DMS79 (cell line): Measurements from ENCODE around the gene PPP1R1C.
A peak's percentile ranks its signal among the peaks of the same experiment; 100 is the strongest.

Experiments
- DNase-seq: peaks from one replicate; lab custom pipeline; 2025; lab: John Stamatoyannopoulos, UW

The PPP1R1C gene

DNA sequence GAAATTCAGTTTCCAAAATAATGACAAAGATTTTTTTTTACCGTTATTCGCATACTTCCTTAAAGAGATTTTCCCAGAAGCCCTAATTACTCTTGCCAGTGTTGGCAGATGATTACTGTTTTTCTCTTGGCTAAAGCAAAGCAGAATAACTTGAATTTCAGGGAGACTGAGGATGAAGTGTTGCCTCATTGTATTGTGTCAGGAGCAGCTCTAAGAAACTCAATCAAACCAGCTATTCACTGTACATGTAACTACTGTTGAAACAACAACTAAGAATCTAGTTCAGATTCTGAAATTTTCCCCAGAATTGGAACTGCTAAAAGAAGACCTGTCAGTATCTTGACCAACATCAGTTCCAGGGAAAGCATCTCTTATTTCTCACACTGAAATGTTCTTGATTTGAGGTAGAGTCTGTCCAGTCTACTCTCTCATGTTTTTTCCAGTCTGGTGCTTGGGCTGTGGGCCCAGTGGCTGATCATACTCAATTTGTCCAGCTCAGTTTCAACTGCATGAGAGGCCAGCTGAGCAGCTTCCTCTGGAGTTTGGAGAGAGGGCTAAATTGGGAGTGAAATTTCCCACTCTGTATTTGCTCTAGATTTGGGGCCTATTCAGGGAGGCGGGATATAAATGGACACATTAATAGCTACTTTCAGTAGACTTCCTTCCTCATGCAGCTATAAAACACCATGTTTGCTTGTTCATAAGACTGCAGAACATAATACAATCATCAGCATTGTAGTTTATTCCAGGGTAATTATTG, 78.5 kb downstream of the PPP1R1C start:
- DNase-seq, result no peak

DNA sequence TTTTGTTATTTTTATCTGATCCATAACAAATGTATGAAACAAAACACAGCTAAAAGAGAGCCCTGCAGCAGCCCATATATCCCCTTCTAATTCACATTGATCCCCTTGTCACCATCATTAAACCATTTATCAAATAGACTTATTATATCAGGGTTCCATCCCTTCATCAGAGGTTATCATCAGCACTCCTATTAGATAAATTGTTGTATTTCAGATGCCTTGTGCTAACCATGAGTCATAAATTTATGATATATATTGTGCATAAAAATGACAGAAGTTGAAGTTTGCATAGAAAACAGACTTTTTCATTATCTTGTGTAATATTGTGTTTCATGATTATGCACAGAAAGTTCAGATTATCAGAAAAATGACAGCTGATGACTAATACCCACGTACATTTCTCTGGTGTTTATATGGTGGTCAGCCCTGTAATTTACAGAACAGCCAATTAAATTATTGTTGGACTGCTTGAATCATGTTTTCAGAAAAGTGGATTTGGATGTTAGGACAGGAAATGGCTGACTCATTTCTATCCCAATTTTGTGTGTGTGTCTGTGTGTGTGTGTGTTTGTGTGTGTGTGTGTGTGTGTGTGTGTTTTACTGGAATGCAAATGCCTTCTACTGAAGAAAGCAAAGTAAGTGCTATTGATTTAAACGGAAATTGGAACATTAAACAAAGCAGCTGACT, 80.9 kb downstream of the PPP1R1C start:
- no peak for DNase-seq

DNA sequence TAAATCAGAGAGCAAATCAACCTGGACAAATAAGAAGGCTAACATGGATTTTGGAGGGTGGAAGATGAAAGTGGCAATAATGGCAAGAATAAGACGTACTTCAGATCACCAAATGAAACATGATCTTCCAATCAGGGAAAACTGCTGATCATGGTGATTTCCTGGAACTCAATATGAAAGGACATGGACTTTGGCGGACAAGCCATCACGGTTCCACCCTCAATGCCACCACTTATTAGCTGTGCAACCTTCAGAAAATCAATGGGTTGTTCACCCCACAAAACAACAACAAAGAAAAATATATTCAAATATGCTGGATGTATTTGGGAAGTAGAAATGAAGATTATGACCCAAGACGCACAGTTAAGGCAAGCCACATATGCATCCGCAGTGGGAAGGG, 81.7 kb downstream of the PPP1R1C start:
- DNase-seq, result no peak

DNA sequence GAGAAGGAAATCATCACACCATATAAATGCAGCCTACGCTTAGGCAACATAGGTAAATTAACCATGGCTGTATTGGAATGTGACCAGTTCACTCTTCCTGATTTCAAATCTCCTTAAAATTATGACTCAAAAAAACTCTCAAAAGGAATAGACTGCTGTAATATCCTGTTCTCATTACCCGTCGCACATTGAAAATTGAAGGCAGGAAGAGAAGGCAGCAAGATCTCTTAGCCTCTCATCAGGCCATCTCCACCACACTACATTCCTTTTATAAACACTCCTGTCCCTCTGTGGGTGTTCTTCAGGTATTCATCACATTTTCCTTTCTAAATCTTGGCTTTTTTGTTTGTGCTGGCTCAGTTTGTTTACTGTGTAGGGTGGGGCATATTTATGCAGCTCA, 83.2 kb downstream of the PPP1R1C start:
- DNase-seq, result no peak

DNA sequence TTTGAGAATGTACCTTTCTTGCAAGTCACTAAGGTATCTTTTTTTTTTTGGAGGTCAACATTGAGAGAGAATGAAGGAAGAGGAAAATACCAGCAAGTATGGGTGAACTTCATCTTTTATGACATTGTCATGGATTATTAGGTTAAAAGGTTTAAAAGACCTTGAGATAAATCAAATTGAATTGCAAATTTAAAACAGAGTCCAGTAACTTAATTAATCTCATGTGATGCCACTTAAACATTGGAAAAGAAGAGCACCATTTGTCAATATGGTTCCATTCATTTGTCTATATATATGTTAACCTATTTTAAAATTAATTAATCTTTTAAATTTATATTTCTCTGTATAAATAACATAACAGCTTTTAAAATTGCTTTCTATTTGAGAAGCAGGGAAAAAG, 83.8 kb downstream of the PPP1R1C start:
- DNase-seq, result no peak

DNA sequence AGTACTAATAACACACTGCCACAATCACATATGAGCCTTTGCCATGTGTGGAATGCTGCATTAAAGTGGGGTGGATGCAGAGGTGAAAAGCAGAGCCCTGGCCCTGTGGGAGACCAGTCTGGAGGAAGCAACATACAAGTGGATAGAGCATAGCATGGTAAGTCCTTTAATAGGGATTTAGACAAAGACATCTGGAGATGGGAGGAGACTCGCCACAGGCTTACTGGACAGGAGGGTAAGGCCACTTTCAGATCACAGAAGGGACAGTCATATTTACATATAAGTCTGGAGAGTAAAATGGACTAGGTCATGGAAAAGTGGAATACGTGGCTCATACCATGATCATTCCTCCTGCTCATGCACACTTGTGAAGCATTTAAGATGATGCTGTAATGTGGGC, 84.3 kb downstream of the PPP1R1C start:
- DNase-seq, result no peak

DNA sequence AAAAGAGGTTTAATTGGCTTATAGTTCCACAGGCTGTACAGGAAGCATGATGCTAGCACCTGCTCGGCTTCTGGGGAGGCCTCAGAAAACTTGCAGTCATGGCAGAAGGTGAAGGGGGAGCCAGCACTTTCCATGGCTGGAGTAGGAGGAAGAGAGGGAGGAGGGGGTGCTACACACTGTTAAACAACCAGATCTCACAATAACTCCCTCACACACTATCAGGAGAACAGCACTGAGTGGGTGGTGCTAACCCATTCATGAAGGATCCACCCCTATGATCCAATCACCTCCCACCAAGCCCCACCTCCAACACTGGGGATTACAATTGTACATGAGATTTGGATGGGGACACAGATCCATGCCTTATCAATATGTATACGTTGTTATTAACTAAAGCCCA, 85.1 kb downstream of the PPP1R1C start:
- no peak for DNase-seq

DNA sequence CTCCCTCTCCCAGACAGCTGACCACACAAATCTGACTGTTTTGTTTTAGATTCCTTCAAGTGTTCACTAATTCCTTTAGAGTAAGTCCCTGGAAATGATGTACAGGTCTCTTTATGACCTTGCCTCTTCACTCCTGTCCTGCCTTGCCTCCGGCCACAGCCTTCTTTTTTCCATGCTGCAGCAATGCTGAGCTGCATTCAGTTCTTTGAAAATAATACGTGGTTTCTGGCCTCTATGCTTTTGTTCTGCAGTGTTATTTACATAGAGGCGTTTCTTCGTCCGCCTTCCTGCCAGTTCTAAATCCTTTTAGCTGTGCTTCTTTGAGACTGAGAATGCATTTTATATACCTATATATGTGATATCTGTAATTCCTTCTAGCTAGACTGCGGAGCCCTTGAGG, 87.2 kb downstream of the PPP1R1C start:
- no peak for DNase-seq

DNA sequence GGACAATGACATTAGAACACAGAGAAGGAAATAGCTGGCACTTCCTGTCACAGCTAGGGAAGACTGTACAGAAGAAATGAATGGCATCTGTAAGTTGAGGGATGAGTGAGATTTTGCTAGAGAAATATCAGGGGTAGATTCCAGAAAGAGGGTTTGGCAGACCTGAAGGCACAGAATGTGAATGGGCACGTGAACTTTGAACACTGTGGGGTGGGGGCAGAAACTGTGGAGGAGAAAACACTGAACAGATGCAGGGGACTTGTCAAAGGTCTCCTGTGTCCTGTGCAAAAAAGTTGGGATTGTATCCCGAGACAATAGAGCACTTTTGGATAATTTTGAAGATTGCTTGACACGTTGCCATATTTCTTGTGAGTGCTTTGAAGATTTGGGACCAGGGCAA, 88.0 kb downstream of the PPP1R1C start:
- no peak for DNase-seq

DNA sequence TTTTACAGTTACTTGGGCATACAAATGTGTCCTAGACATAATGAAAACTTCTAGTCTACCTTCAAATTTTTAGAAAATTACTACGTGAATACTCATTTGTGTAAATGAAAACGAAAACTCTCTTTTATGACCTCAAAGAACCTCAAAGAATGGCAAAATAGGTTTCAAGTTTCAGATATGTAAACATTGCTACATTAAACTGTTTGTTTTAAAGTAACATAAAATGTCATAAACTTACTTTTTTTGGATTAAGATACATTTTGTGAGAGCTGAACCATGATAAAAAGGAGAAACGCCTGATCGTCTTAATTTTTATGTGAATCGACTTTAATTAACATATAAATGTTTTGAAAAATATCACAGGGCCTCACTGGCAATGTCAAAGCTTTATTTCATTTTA, 91.4 kb downstream of the PPP1R1C start:
- DNase-seq, result no peak

DNA sequence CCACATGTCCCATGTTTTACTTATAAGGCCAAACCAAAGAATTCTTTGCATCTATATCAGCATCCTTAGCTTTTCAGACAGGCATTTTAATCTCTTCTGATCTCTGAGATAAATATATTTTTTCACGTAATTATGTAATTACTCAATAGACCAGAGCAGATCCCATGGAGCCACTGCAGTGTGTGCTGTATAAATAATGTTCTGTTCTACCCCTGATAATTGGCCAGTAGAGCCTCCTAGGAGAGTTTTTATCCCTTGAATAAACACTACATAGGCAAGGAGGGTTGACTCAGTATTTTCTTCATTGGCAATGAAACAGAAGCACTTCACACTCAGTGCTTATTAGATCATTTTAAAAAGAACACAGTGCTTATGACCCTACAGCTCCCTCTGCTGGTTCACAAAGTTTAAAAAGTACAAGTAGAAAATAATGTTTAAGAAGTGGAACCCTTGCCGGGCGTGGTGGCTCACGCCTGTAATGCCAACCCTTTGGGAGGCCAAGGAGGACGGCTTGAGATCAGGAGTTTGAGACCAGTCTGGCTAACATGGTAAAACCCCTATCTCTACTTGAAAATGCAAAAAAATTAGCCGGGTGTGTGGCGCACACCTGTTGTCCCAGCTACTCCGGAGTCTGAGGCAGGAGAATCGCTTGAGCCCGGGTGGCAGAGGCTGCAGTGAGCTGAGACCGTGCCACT, 91.9 kb downstream of the PPP1R1C start:
- peak; percentile 91 for DNase-seq

DNA sequence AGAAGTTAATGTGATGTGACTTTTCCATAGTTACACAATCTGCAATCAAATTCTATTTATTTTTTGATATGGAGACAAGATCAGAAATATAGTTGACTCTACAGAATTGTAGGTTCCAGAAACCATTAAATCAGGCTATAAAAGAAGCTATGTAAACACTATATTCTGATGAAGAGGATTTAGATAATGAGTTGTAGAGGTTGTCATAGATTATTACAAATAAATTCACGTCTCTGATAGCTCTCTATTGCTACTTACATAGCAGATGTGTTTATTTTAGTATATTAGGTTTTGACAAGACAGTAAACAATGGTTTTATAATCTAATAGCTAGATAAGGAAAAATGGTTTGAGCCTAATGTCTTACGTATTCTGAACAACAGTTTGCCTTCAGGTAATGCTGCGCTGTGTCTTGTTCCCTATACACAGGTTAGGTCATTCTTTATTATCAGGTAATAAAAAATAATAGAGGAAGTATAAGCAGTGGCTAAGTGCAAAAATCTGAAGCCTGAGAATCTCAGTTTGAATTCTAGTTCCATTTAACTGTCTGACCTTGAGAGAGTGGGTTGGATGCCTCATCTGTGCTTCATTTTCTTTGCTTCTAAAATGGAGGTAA, 93.4 kb downstream of the PPP1R1C start:
- peak; percentile 13 for DNase-seq

DNA sequence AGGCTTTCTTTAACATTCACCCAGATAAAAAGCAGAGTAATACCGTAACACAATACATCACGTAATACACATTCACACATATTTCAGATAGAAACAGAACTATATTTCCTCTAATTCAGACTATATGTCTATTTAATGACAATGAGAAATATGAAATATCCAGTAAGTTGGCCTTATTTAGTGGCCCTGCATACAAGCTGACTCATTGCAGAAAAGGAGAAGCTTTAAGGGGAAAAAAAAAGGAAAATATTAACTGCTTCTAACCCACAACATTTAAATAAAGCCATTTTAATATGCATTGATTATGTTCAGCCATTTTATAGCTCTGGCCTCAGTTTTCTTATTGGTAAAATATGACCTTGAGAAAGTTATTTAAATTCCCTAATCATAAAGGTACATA, 94.8 kb downstream of the PPP1R1C start:
- no peak for DNase-seq

DNA sequence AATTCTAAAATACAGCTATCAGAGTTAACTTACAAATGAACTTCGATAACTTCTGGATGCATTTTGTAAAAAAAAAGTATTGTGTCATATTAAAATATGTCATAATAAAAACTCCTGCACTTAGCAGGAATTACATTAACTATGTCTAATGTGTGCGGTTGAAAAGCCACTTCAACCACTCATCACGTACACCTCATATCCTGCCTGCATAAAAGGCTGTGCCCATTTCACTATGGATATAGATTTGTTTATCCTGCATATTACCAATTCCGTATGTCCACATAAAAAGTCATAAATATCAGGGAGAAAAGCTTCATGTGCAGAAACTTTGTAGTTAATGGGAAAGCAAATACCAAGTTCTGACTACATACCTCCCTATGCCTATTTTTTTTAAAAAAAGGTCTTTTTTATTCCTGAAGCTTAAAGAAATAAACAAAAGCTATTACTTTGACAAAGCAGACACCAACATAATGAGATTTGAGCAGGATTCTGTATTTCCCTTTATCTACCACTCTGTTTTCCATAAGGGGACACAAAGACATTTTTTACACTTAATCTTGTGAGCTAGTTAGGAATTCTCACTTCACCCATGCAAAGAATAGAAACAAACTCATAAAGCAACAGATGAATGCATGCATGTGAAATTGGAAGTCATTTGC, 96.1 kb downstream of the PPP1R1C start:
- DNase-seq, result no peak

DNA sequence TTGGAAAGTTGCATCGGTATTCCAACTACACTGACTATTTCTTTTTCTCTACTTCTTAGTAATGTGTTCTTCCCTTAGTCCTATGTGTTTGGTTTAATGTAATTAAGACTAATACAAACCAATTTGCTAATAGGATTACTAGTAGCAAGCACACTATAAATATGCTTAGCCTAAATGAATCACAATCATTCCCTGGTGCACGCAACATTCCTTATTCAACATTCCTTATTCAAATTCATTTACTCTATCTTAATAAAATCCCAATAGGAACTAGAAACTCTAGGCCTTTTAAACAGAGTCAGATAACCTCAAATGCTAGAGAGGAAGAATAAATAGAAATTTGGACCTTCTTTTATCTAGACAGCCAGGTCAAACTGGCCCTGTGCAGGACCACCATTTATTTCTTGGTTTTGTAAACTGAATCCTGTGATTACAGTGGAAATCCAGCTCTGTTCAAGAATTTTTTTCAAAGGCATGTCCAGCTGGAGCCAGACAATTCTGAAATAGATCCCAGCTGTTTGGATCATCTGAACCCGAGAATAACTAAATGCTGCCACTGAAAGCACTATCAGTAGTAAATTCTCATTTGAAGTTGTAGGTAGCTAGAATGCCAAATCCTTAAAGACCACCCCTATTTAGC, 103.1 kb downstream of the PPP1R1C start:
- no peak for DNase-seq

DNA sequence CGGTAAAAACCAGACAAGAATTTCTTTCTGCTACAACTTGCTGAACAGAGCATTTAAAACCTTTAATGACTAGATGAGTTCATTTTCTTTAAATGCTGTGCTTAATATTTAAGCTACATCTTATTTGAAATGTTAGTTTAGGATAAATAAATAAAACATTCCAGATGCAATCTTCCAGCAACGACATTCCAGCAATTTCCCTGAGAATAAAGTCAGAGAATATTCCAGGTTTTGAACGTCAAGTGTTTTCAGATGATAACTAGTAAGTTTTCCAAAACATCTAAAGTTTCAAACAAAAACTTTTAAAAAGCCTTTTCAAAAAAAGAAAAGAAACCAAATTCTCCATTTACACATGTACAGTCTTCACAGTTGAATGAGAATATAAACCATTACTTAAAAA, 104.8 kb downstream of the PPP1R1C start:
- no peak for DNase-seq

DNA sequence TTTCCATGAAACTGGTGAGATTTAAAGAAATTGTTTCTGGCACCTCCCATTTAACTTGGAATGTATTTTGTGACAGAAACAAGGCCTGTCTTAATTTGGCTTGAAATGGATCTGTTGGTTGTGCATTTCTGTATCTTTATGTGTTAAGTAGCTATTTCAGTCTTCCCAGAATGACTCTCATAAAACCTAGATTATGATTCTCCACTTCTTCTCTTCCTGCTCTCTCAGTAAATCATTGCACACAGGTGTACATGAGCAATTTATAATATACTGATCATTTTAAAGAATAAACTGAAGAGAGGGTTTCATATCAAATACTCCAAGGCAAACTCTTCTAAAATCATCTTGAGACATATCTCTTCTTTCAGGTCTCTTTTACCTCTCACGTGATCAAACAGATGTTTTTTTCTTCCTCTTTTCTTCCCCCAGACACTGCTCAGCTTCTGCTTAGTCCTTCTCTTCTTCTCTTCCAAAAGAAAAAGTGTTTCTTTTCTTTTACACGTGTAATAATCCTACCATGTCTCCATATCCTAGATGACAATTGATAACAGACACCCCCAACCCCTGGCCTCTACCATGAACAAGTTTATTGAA, 112.0 kb downstream of the PPP1R1C start:
- DNase-seq, result no peak

DNA sequence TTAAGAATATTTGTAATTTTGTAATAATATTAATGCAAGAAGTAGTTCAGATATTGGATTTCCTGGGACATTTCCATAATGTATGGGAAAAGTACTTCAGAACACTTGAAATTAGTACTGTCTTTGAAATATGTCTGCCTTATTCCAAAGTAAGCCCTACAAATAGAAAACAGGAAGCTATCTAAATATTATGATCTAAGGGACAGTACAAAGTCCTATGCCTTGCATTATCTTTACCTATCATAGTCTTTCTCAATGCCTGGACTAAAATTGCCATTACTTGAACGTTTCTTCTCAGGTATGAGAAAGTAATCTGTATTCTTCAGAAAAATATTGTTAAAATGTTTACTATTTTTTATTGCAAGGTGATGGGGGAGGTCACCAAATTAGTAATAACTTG, 113.0 kb downstream of the PPP1R1C start:
- DNase-seq, result no peak

DNA sequence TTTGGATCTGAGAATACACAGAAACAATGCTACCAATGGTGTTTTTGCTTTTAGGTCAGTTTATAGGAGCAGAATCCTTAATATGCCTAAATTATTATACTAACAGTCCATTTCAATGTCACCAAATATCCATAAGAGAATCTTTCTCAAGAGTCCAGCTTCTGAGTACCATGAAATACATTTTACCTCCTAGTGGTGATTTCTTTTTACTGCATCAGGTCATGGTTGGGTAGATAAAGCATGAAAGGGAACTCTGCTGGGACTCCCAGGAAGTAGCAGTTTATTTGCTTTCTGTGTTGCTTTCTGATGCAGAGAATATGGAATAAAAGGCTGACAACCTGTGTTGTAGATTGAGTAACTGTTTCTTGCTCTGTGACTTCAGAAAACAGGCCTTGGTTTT, 115.6 kb downstream of the PPP1R1C start:
- no peak for DNase-seq

DNA sequence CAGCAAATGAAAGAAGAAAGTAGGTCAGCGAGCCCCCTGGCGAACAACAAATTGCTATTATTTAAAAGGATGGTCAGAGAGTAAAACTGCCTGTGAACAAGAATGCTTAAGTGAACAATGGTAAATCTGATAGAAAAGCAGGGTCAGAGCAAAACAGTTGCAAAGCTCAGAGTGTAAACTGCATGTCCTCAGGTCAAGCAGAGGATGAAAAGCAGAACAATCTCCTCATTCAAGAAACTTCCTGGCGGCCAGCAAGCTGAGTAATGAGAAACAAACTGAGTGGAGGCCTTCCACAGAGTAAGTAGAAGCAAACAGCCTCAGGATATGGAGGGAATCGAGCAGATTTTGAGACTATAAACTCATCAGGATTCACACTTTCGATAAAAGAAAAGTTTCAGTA, 117.9 kb downstream of the PPP1R1C start:
- no peak for DNase-seq

DNA sequence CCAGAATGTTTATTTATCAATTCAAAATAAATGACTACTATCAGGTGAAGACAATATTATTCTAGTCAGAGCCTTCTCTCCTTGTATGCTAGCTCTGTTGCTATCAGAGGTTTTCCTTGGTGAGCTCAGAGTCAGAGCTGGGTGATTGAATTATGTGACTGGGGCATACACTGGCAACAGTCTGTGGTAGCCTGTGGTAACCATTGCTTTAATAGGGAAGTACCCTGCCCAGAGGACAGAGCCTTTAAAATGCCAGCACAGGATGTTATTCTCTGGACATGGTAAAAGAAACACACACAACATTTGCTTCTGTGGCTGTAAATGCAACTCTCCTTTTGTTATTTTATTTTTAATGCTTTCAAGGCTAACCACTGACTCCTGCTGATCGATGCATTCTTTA, 124.7 kb downstream of the PPP1R1C start:
- DNase-seq, result no peak
